DND-41 (cell line): Measurements from ENCODE around the gene CIROP.

Experiments
- ATAC-seq: fragments of 200-7000 bp; cut with Tn5 transposase; 3 replicates; pipeline ENCODE4 v1.9.1; 2021; ENCODE audit warnings: low read depth; ENCODE audit not compliant: insufficient read depth
- DNase-seq: peaks from one replicate; pipeline ENCODE4 v3.0.0-alpha.2; 2020
- H2AFZ ChIP-seq: 2 replicates; pipeline ENCODE4 v1.6.0; 2012; ENCODE audit warnings: low read depth, low read length
- H3K27ac ChIP-seq: 2 replicates; pipeline ENCODE4 v1.5.1; 2012; ENCODE audit warnings: low read length, inconsistent platforms
- H3K27me3 ChIP-seq: fragments of 200-600 bp; sonication (generic); 2 replicates; pipeline ENCODE4 v1.6.0; 2012; ENCODE audit warnings: low read length, mild to moderate bottlenecking, inconsistent platforms; ENCODE audit not compliant: insufficient read depth, poor library complexity
- H3K36me3 ChIP-seq: 2 replicates; pipeline ENCODE4 v1.5.1; 2012; ENCODE audit warnings: low read length, inconsistent platforms; ENCODE audit not compliant: insufficient read depth
- H3K4me1 ChIP-seq: 2 replicates; pipeline ENCODE4 v1.5.1; 2012; ENCODE audit warnings: mild to moderate bottlenecking, low read length; ENCODE audit not compliant: insufficient read depth
- H3K4me2 ChIP-seq: 2 replicates; pipeline ENCODE4 v1.6.0; 2012; ENCODE audit warnings: mild to moderate bottlenecking, moderate library complexity, low read length, inconsistent platforms; ENCODE audit not compliant: insufficient read depth
- H3K4me3 ChIP-seq, 2 experiments: fragments of 200-600 bp in 1 of 2; shearing (Covaris generic) in 1 of 2; 2 replicates each; pipeline ENCODE4 v1.5.1; 2012 to 2016; ENCODE audit warnings: inconsistent platforms in 2 of 2, low read length in 2 of 2, mild to moderate bottlenecking in 2 of 2, low read depth in 1 of 2, moderate library complexity in 1 of 2
- H3K79me2 ChIP-seq: 2 replicates; pipeline ENCODE4 v1.6.0; 2012; ENCODE audit warnings: low read length, inconsistent platforms; ENCODE audit not compliant: insufficient read depth
- H3K9ac ChIP-seq: 2 replicates; pipeline ENCODE4 v1.6.0; 2012; ENCODE audit warnings: low read depth, mild to moderate bottlenecking, inconsistent platforms, low read length, moderate library complexity
- H3K9me3 ChIP-seq: 2 replicates; pipeline ENCODE4 v1.5.1; 2012; ENCODE audit warnings: low read length, moderate library complexity, mild to moderate bottlenecking, inconsistent platforms; ENCODE audit not compliant: insufficient read depth, severe bottlenecking
- H4K20me1 ChIP-seq: 2 replicates; pipeline ENCODE4 v1.6.0; 2012; ENCODE audit warnings: low read length; ENCODE audit not compliant: insufficient read depth
- CTCF ChIP-seq: IDR thresholded peaks from 2 replicates; pipeline ENCODE4 v1.5.1; 2012; ENCODE audit warnings: borderline replicate concordance, low read length, moderate library complexity, mild to moderate bottlenecking; ENCODE audit not compliant: poor library complexity, severe bottlenecking; ENCODE audit errors: extremely low read depth
- EZH2 ChIP-seq: IDR thresholded peaks from 3 replicates; pipeline ENCODE4 v1.6.1; 2012; ENCODE audit warnings: borderline replicate concordance, low read depth, mild to moderate bottlenecking, moderate library complexity, low read length, inconsistent platforms; ENCODE audit not compliant: severe bottlenecking

CIROP gene

GRCh38 chr14:23051141-23052057, 53.4 kb downstream of the CIROP start:
- no peak overlapping the region for H3K9ac ChIP-seq
- no peaks in the 10 kb centered on the region for H3K36me3 ChIP-seq
- no peak overlapping the region for H3K4me3 ChIP-seq
- no peaks in the 10 kb centered on the region for H3K79me2 ChIP-seq
- H4K20me1 ChIP-seq = 0 out of 2 replicates have a peak, but pooled peaks cover 1% of the 10 kb centered on the region
- ATAC-seq (no peak), DNase-seq (no peak)
- no peak overlapping the region for H3K4me2 ChIP-seq
- no peaks in the 10 kb centered on the region for H3K9me3 ChIP-seq
- no peaks in the 10 kb centered on the region for H3K27me3 ChIP-seq
- no peak overlapping the region for H2AFZ ChIP-seq
- H3K4me1 ChIP-seq = peaks cover 2% of the 10 kb centered on the region
- TF ChIP-seq EZH2 (no peak), CTCF (no peak)
- H3K27ac ChIP-seq = no peak overlapping the region
